Right lobe of liver (tissue), 6 donors: ENCODE measurements around the gene BPIFB4. TPM values are rescaled to one million over a fixed set of nuclear protein-coding genes. Genes with fewer than 3 reads are reported as not detected.

Experiments used
- ATAC-seq, 4 donors: fragments of 200-7000 bp; cut with Tn5 transposase; one replicate each; pipeline ENCODE4 v1.9.1; 2020; ENCODE audit warnings: mild to moderate bottlenecking in 4 of 4, moderate library complexity in 4 of 4
- DNase-seq, 3 donors: peaks; one replicate each; pipeline ENCODE4 v3.0.0-alpha.2; 2020
- H3K27ac ChIP-seq, 3 donors: fragments of 200-600 bp; one replicate each; pipeline ENCODE4 v1.8.0; 2022
- H3K27me3 ChIP-seq, 2 donors: fragments of 200-600 bp; one replicate each; pipeline ENCODE4 v1.8.0; 2022
- H3K36me3 ChIP-seq, 4 donors: fragments of 200-600 bp; sonication (generic) in 1 of 4; one replicate each; pipeline versions ENCODE4 v1.5.1 to v1.8.0; 2017 to 2022; ENCODE audit warnings: control low read depth in 1 of 4
- H3K4me1 ChIP-seq, 4 donors: fragments of 200-600 bp; sonication (generic) in 1 of 4; one replicate each; pipeline versions ENCODE4 v1.5.1 to v1.8.0; 2017 to 2022; ENCODE audit warnings: control low read depth in 1 of 4
- H3K4me3 ChIP-seq, 3 donors: fragments of 200-600 bp; one replicate each; pipeline ENCODE4 v1.8.0; 2022
- H3K9me3 ChIP-seq, 4 donors: fragments of 200-600 bp; sonication (generic) in 1 of 4; one replicate each; pipeline versions ENCODE4 v1.5.1 to v1.8.0; 2017 to 2022; ENCODE audit warnings: control low read depth in 1 of 4
- CTCF ChIP-seq, 4 donors: fragments of 200-600 bp in 3 of 4; fragments of 450-650 bp in 1 of 4; IDR thresholded peaks; one replicate each; pipeline versions ENCODE4 v1.5.1 to v1.8.0; 2016 to 2022; ENCODE audit warnings: antibody characterized with exemption in 4 of 4, mild to moderate bottlenecking in 2 of 4
- POLR2A ChIP-seq: fragments of 450-650 bp; IDR thresholded peaks from one replicate; pipeline ENCODE4 v1.6.1; 2017; ENCODE audit warnings: antibody characterized with exemption, mild to moderate bottlenecking
- whole genome bisulfite sequencing: methylation state at CpG from one replicate; pipeline ENCODE4 v1.1.6; 2018; ENCODE audit warnings: low coverage, low lambda C conversion rate; ENCODE audit not compliant: insufficient coverage; ENCODE audit errors: missing lambda C conversion rate; 5-methylcytosine and 5-hydroxymethylcytosine counted together
- intact Hi-C, 2 donors: fragments of 100-400 bp; cut with DNase I; formaldehyde crosslinking; loops; one replicate each; pipeline versions ENCODE4 v1.11.2 to v1.14.1; 2022
- total RNA-seq, 6 experiments: library from RNA; depleted of rRNA in 2 of 6; stranded (reverse); fragments of >200 nt in 2 of 6; fragmentation: NEBNext Ultra II Directional in 3 of 6; extraction: Animal tissue kit (Norgen Biotek cat#: 25700) in 3 of 6; gene quantifications; one replicate each; pipeline versions ENCODE4 v1.1.0 to v1.2.4, GENCODE V29; 2016 to 2023
- donor health status: DM: no; HTN: yes; CAD: no.
- donor health status: DM: no; HTN: no; CAD: no.
- donor health status: DM: no; HTN: no; CAD: no.
- donor health status: DM: no; HTN: yes; CAD: no.
- donor health status: DM: no; HTN: yes; CAD: no.

The BPIFB4 gene
- total RNA-seq, 6 experiments from 2014 or later = not detected

- H3K27ac ChIP-seq = no peak overlapping the region
- WGBS = 80% methylated on average over 1 of the region's 15 CpGs
- intact Hi-C loops = no loop called here
- no peak overlapping the region for H3K4me3 ChIP-seq
- no peaks in the 10 kb centered on the region for H3K27me3 ChIP-seq
- no peaks in the 10 kb centered on the region for H3K4me1 ChIP-seq
- ATAC-seq = no peak
- no peaks in the 10 kb centered on the region for H3K36me3 ChIP-seq
- TF ChIP-seq CTCF (IDR thresholded peaks at IDR 0.05) = no peak
- no peak for TF ChIP-seq POLR2A
- H3K9me3 ChIP-seq = no peaks in the 10 kb centered on the region
- no peak for DNase-seq
These were observed 5.3 kb downstream of the BPIFB4 start for GRCh38 chr20:33084722-33085121.

GRCh38 chr20:33086052-33086722 lies 6.7 kb downstream of the BPIFB4 start:
- TF ChIP-seq POLR2A (no peak), CTCF (IDR thresholded peaks at IDR 0.05) (no peak)
- Histone ChIP-seq H3K27me3 (no peaks in the 10 kb centered on the region), H3K36me3 (no peaks in the 10 kb centered on the region), H3K4me1 (no peaks in the 10 kb centered on the region), H3K9me3 (no peaks in the 10 kb centered on the region), H3K27ac (no peak overlapping the region), H3K4me3 (no peak overlapping the region)
- no peak for DNase-seq
- intact Hi-C loops = no loop called here
- 90% methylated on average over 2 of the region's 14 CpGs for WGBS
- ATAC-seq = no peak

GRCh38 chr20:33091147-33091546 lies 11.7 kb downstream of the BPIFB4 start:
- no peak overlapping the region for H3K4me3 ChIP-seq
- DNase-seq = no peak
- no peaks in the 10 kb centered on the region for H3K36me3 ChIP-seq
- intact Hi-C loops = loop anchor here in 1 of 2 donors (10.0 kb wide), 1 partner anchor 114 kb away; no protein-coding TSS in a partner anchor
- H3K27ac ChIP-seq = no peak overlapping the region
- no peak for ATAC-seq
- no peaks in the 10 kb centered on the region for H3K27me3 ChIP-seq
- TF ChIP-seq POLR2A = no peak
- no peak for TF ChIP-seq CTCF (IDR thresholded peaks at IDR 0.05)
- no peaks in the 10 kb centered on the region for H3K9me3 ChIP-seq
- no peaks in the 10 kb centered on the region for H3K4me1 ChIP-seq
- 42% methylated on average over 2 of the region's 3 CpGs for WGBS

GRCh38 chr20:33091693-33092092 lies 12.2 kb downstream of the BPIFB4 start:
- H3K27me3 ChIP-seq = no peaks in the 10 kb centered on the region
- TF ChIP-seq POLR2A = no peak
- no peak for TF ChIP-seq CTCF (IDR thresholded peaks at IDR 0.05)
- intact Hi-C loops = loop anchor here in 1 of 2 donors (10.0 kb wide), 1 partner anchor 113 kb away; no protein-coding TSS in a partner anchor
- no peak overlapping the region for H3K27ac ChIP-seq
- ATAC-seq = no peak
- 83% methylated on average over 2 of the region's 3 CpGs for WGBS
- H3K4me3 ChIP-seq = no peak overlapping the region
- no peaks in the 10 kb centered on the region for H3K36me3 ChIP-seq
- H3K4me1 ChIP-seq = no peaks in the 10 kb centered on the region
- DNase-seq = no peak
- no peaks in the 10 kb centered on the region for H3K9me3 ChIP-seq
